Stimulated activated memory B cell treated with anti-CD40 and anti-IgM and Interleukin-4, amounts not matched to agents 10 μg/mL and 1 μg/mL and 100 μg/mL, for 72 hours (primary cell): ENCODE measurements around the gene RPL28.

Experiments used
- ATAC-seq: fragments of 150-1000 bp; cut with Tn5 transposase; 2 replicates; pipeline ENCODE4 v1.10.0; 2021
- H3K27ac Mint-ChIP-seq: one replicate; pipeline ENCODE4 v1.8.0; 2022; ENCODE audit warnings: mild to moderate bottlenecking, mixed read lengths
- H3K27me3 Mint-ChIP-seq: one replicate; pipeline ENCODE4 v1.8.0; 2022; ENCODE audit warnings: mixed read lengths
- H3K36me3 Mint-ChIP-seq: one replicate; pipeline ENCODE4 v1.8.0; 2022; ENCODE audit warnings: mixed read lengths
- H3K4me1 Mint-ChIP-seq: one replicate; pipeline ENCODE4 v1.8.0; 2022; ENCODE audit warnings: mixed read lengths
- H3K4me3 Mint-ChIP-seq: one replicate; pipeline ENCODE4 v1.8.0; 2022; ENCODE audit warnings: mild to moderate bottlenecking, moderate library complexity, mixed read lengths
- H3K9me3 Mint-ChIP-seq: one replicate; pipeline ENCODE4 v1.8.0; 2022; ENCODE audit warnings: mixed read lengths

Gene RPL28

GRCh38 chr19:55348317-55349034 is 37.3 kb upstream of the RPL28 start:
- Mint-ChIP-seq H3K9me3 (no peaks in the 10 kb centered on the region), H3K4me3 (no peak overlapping the region), H3K27ac (no peak overlapping the region), H3K27me3 (peaks cover 34% of the 10 kb centered on the region), H3K36me3 (peaks cover 17% of the 10 kb centered on the region), H3K4me1 (peaks cover 27% of the 10 kb centered on the region)
- no peak for ATAC-seq

- Mint-ChIP-seq H3K36me3 (no peaks in the 10 kb centered on the region), H3K9me3 (no peaks in the 10 kb centered on the region), H3K4me1 (peaks cover 26% of the 10 kb centered on the region), H3K27ac (no peak overlapping the region), H3K4me3 (no peak overlapping the region), H3K27me3 (peaks cover 47% of the 10 kb centered on the region)
- no peak for ATAC-seq
These were observed 35.0 kb upstream of the RPL28 start for GRCh38 chr19:55350620-55351315.

GRCh38 chr19:55352040-55352439 is 33.7 kb upstream of the RPL28 start:
- Mint-ChIP-seq H3K4me1 (peaks cover 26% of the 10 kb centered on the region), H3K27me3 (peaks cover 57% of the 10 kb centered on the region), H3K36me3 (no peaks in the 10 kb centered on the region), H3K4me3 (no peak overlapping the region), H3K9me3 (no peaks in the 10 kb centered on the region), H3K27ac (no peak overlapping the region)
- ATAC-seq: no peak

GRCh38 chr19:55352549-55353145 is 33.1 kb upstream of the RPL28 start:
- Mint-ChIP-seq H3K27ac (no peak overlapping the region), H3K27me3 (peaks cover 63% of the 10 kb centered on the region), H3K9me3 (no peaks in the 10 kb centered on the region), H3K36me3 (no peaks in the 10 kb centered on the region), H3K4me3 (peak overlapping the region; percentile 59), H3K4me1 (peaks cover 26% of the 10 kb centered on the region)
- ATAC-seq: no peak

GRCh38 chr19:55353356-55353802 is 32.4 kb upstream of the RPL28 start:
- Mint-ChIP-seq H3K36me3 (no peaks in the 10 kb centered on the region), H3K4me3 (no peak overlapping the region), H3K4me1 (peaks cover 26% of the 10 kb centered on the region), H3K9me3 (no peaks in the 10 kb centered on the region), H3K27ac (no peak overlapping the region), H3K27me3 (peaks cover 70% of the 10 kb centered on the region)
- no peak for ATAC-seq

GRCh38 chr19:55353803-55354697 is 31.7 kb upstream of the RPL28 start:
- Mint-ChIP-seq H3K27ac (no peak overlapping the region), H3K36me3 (no peaks in the 10 kb centered on the region), H3K4me3 (peak overlapping the region; percentile 64), H3K4me1 (peaks cover 26% of the 10 kb centered on the region), H3K27me3 (peaks cover 77% of the 10 kb centered on the region), H3K9me3 (no peaks in the 10 kb centered on the region)
- peak; percentile 60 for ATAC-seq

- no peaks in the 10 kb centered on the region for H3K36me3 Mint-ChIP-seq
- H3K27me3 Mint-ChIP-seq: peaks cover 83% of the 10 kb centered on the region
- no peak within 1 kb of the TSS for H3K27ac Mint-ChIP-seq
- peaks cover 26% of the 10 kb centered on the region for H3K4me1 Mint-ChIP-seq
- ATAC-seq: no peak
- H3K4me3 Mint-ChIP-seq: peak within 1 kb of the TSS; percentile 64
- H3K9me3 Mint-ChIP-seq: no peaks in the 10 kb centered on the region
These were observed 31.0 kb upstream of the RPL28 start, which contains the start of gene COX6B2 for GRCh38 chr19:55354698-55355212. COX6B2 (minus strand) TSS chr19:55354719; CDS start chr19:55354521, 198 bp downstream.

GRCh38 chr19:55355213-55355821 is 30.4 kb upstream of the RPL28 start:
- Mint-ChIP-seq H3K27me3 (peaks cover 81% of the 10 kb centered on the region), H3K27ac (no peak overlapping the region), H3K9me3 (no peaks in the 10 kb centered on the region), H3K4me1 (peaks cover 26% of the 10 kb centered on the region), H3K36me3 (no peaks in the 10 kb centered on the region), H3K4me3 (no peak overlapping the region)
- ATAC-seq: no peak

- Mint-ChIP-seq H3K27me3 (peaks cover 77% of the 10 kb centered on the region), H3K36me3 (no peaks in the 10 kb centered on the region), H3K27ac (no peak overlapping the region), H3K9me3 (no peaks in the 10 kb centered on the region), H3K4me3 (no peak overlapping the region), H3K4me1 (peaks cover 6% of the 10 kb centered on the region)
- ATAC-seq: no peak
These were observed 27.2 kb upstream of the RPL28 start for GRCh38 chr19:55358493-55358892.

- Mint-ChIP-seq H3K4me3 (no peak overlapping the region), H3K36me3 (no peaks in the 10 kb centered on the region), H3K27me3 (peaks cover 75% of the 10 kb centered on the region), H3K9me3 (no peaks in the 10 kb centered on the region), H3K27ac (no peak overlapping the region), H3K4me1 (no peaks in the 10 kb centered on the region)
- ATAC-seq: no peak
These were observed 26.5 kb upstream of the RPL28 start for GRCh38 chr19:55358943-55359908.

GRCh38 chr19:55360902-55361301 is 24.8 kb upstream of the RPL28 start:
- H3K4me1 Mint-ChIP-seq: no peaks in the 10 kb centered on the region
- no peaks in the 10 kb centered on the region for H3K9me3 Mint-ChIP-seq
- peaks cover 77% of the 10 kb centered on the region for H3K27me3 Mint-ChIP-seq
- H3K27ac Mint-ChIP-seq: no peak overlapping the region
- no peak overlapping the region for H3K4me3 Mint-ChIP-seq
- ATAC-seq: no peak
- H3K36me3 Mint-ChIP-seq: no peaks in the 10 kb centered on the region

GRCh38 chr19:55362174-55362989 is 23.4 kb upstream of the RPL28 start:
- Mint-ChIP-seq H3K36me3 (no peaks in the 10 kb centered on the region), H3K27me3 (peaks cover 80% of the 10 kb centered on the region), H3K27ac (no peak overlapping the region), H3K9me3 (no peaks in the 10 kb centered on the region), H3K4me1 (no peaks in the 10 kb centered on the region), H3K4me3 (no peak overlapping the region)
- peak; percentile 14 for ATAC-seq
